ENCODE results near the gene PIGL. TPM values are rescaled to one million over a fixed set of nuclear protein-coding genes. Genes with fewer than 3 reads are reported as not detected.

Gene PIGL
- 17.2 and 19.1 TPM in 2 replicates for total RNA-seq

GRCh38 chr17:16217002-16217635, at the start of gene PIGL:
PIGL (plus strand) TSS chr17:16217210; CDS start chr17:16217227, 17 bp downstream.

GRCh38 chr17:16215273-16215964, 1.6 kb upstream of the PIGL start, which contains the start of gene NCOR1:
NCOR1 (minus strand) TSS chr17:16215534; CDS start chr17:16194569, 20,965 bp downstream.

GRCh38 chr17:16353317-16354174, 136.5 kb downstream of the PIGL start, which contains the start of gene CENPV:
CENPV (minus strand) TSS chr17:16353469; CDS start chr17:16353436, 33 bp downstream.

Other genes starting within 250 kb of the PIGL start
- gene ZSWIM7, start 217.5 kb upstream of the PIGL start, total RNA-seq = 16.1 and 16.5 TPM in 2 replicates
- 19.1 and 23.6 TPM in 2 replicates for gene TTC19, start 217.4 kb upstream of the PIGL start, total RNA-seq
- 57.8 and 69.3 TPM in 2 replicates for gene NCOR1, start 1.7 kb upstream of the PIGL start, total RNA-seq
- gene CENPV, start 136.3 kb downstream of the PIGL start, total RNA-seq = 4.5 and 6.5 TPM in 2 replicates
- 3,737 and 5,507 TPM in 2 replicates for gene UBB, start 163.9 kb downstream of the PIGL start, total RNA-seq
- 63.0 and 71.9 TPM in 2 replicates for gene TRPV2, start 198.4 kb downstream of the PIGL start, total RNA-seq

All from bronchial smooth muscle cell (primary cell).